ENCODE data around the gene MAN2B2. TPM values are rescaled to one million over a fixed set of nuclear protein-coding genes. Genes with fewer than 3 reads are reported as not detected.

Gene MAN2B2
- total RNA-seq, 1 experiment from 2014 or later, result 34.4 TPM

DNA sequence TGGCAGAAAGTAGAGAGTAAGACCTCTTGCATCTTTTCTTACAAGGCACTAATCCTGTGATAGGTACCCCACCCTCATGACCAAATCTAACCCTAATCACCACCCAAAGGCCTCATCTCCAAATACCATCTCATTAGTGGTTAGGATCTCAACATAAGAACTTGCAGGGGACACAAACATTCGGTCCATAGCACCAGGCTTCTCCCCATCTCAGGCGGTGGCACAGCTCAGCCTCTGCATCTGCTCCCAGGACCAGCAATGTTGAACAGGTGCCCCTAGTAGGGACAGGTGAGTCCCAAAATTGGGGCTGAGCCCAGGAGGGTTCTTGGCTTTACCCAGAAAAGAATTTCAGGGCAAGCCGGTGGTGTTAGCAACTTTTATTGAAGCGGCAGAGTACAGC is 57.1 kb downstream of the MAN2B2 start:
- Histone ChIP-seq H3K27me3 (ENCODE audit: control insufficient read depth, insufficient read depth, low read length) (no peaks in the 10 kb centered on the region), H3K9me3 (ENCODE audit: control insufficient read depth, insufficient read depth, low read depth, low read length) (no peaks in the 10 kb centered on the region), H3K36me3 (ENCODE audit: control insufficient read depth, insufficient read depth, low read length) (no peaks in the 10 kb centered on the region), H3K27ac (ENCODE audit: low read length) (no peak overlapping the region), H3K4me3 (ENCODE audit: low read depth in 2 of 2, low read length in 2 of 2) (no peak overlapping the region), H3K4me1 (ENCODE audit: control insufficient read depth, insufficient read depth, low read length) (peaks cover 7% of the 10 kb centered on the region; the same call in 1 of the 2 replicates)
- no peak for DNase-seq (ENCODE audit: low read depth, low spot score)
- intact Hi-C loops (cut with micrococcal nuclease; ENCODE audit: unreplicated experiment), result no loop called here
- CTCF ChIA-PET, result interaction anchor here (0.6 kb wide), 1 partner anchor 157 kb away, joined by 6 read pairs; no protein-coding TSS in a partner anchor
- POLR2A ChIA-PET, result no interaction called here
- no peak for ATAC-seq
- no TSS peak for BruUV-seq (replicated peaks)
- in situ Hi-C loops (cut with HindIII; ENCODE audit: low pct_unique_long_range_greater_than_20kb, low sequenced_read_pairs), result no loop called here
- TF ChIP-seq CTCF (IDR thresholded peaks at IDR 0.05) (no peak), SIN3A (IDR thresholded peaks at IDR 0.05; ENCODE audit: borderline replicate concordance, insufficient read depth, low read depth, low read length) (no peak), TCF7L2 (IDR thresholded peaks at IDR 0.05; ENCODE audit: low read depth, low read length) (no peak), POLR2AphosphoS5 (IDR thresholded peaks at IDR 0.05; ENCODE audit: low read depth, low read length) (no peak), REST (IDR thresholded peaks at IDR 0.05; ENCODE audit: insufficient read depth in 1 of 2, low read depth in 2 of 2, low read length in 1 of 2) (no peak)

DNA sequence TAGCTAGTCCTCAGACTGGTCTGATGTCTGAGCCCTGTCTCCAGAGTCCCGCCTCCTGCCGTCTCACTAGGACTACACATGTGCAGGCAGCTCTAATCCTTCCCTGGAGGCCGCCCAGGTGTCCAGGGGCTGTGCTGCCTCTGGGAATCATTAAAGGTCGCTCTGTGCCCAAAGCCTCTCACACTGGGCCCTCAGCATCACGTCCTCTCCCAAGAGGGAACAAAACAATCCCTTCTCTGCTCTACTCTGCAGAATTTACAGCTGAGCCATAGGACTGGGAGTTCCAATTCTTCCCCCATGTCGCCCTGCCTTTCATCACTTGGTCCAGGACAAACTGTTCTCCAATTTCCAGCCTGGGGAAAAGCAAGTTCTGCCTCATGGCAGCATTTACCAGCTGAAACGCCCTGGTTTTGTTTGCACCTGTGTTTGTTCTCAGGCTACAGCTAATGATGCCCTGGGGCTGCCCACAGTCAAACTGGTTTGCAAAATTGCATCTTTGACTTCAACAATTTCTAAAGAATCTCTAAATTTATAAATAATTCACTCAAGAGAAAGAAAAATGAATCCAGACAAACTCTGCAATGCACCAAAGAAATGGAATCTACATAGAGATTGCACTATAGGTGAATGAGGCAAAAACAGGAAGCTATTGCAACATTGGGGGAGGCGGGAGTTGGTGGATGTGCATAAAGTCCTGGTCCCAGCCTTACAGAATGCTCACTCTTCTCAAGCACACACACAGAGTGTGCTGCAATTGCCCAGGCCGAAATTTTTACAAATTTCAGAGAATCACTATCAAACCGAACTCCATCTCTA is 58.3 kb downstream of the MAN2B2 start:
- intact Hi-C loops (cut with micrococcal nuclease; ENCODE audit: unreplicated experiment) (no loop called here), in situ Hi-C loops (cut with HindIII; ENCODE audit: low pct_unique_long_range_greater_than_20kb, low sequenced_read_pairs) (no loop called here)
- no peaks in the 10 kb centered on the region for H3K9me3 ChIP-seq (ENCODE audit: control insufficient read depth, insufficient read depth, low read depth, low read length)
- POLR2A ChIA-PET, result no interaction called here
- no peaks in the 10 kb centered on the region for H3K36me3 ChIP-seq (ENCODE audit: control insufficient read depth, insufficient read depth, low read length)
- ATAC-seq (no peak), DNase-seq (ENCODE audit: low read depth, low spot score) (no peak)
- no TSS peak for BruUV-seq (replicated peaks)
- no peaks in the 10 kb centered on the region for H3K27me3 ChIP-seq (ENCODE audit: control insufficient read depth, insufficient read depth, low read length)
- CTCF ChIA-PET, result no interaction called here
- no peak overlapping the region for H3K4me3 ChIP-seq (ENCODE audit: low read depth in 2 of 2, low read length in 2 of 2)
- peaks cover 7% of the 10 kb centered on the region; the same call in 1 of the 2 replicates for H3K4me1 ChIP-seq (ENCODE audit: control insufficient read depth, insufficient read depth, low read length)
- TF ChIP-seq TCF7L2 (IDR thresholded peaks at IDR 0.05; ENCODE audit: low read depth, low read length), result no peak
- TF ChIP-seq CTCF (IDR thresholded peaks at IDR 0.05), result no peak
- TF ChIP-seq POLR2AphosphoS5 (IDR thresholded peaks at IDR 0.05; ENCODE audit: low read depth, low read length), result no peak
- no peak for TF ChIP-seq REST (IDR thresholded peaks at IDR 0.05; ENCODE audit: insufficient read depth in 1 of 2, low read depth in 2 of 2, low read length in 1 of 2)
- TF ChIP-seq SIN3A (IDR thresholded peaks at IDR 0.05; ENCODE audit: borderline replicate concordance, insufficient read depth, low read depth, low read length), result no peak
- H3K27ac ChIP-seq (ENCODE audit: low read length), result peak overlapping the region; percentile 48; the same call in 1 of the 2 replicates

Data from Panc1 (cell line).